Middle frontal gyrus (tissue), 1 donor: ENCODE results near the gene ERBB2.
A peak's percentile ranks its signal among the peaks of the same experiment; 100 is the strongest.
"Not testable (repeated sequence)": the region's sequence is repeated elsewhere in the genome, so short reads cannot be mapped to it uniquely, and the experiment has no call there.

ENCODE experiments used
- DNase-seq: peaks from one replicate; pipeline ENCODE4 v3.0.0-alpha.2; 2015; ENCODE audit warnings: low spot score; ENCODE audit errors: extremely low spot score

Gene ERBB2

DNA sequence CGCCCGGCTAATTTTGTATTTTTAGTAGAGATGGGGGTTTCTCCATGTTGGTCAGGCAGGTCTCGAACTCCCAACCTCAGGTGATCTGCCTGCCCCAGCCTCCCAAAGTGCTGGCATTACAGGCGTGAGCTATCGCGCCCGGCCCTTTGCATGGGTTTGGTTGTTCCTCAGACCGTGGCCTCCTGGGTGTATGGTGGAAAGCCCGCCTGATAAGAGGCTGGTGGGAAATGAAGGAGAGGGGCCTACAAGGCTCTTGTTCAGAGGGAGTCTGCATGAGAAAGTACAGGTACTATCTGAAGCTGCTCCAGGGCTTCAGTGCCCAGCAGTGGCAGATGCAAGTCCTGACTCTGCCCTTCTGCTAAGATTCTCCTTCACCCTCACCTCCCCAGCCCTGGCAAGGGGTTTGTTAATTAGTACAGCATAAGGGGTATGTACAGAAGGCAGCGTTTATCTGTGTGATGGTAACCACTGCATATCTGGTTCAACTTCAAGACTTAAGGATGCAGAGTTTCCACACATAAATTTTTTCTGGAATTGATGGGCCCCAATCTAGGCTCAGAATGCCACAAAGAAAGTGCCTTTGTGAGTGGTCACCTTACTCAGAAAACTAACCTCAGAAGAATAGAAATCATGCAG lies 62.1 kb downstream of the ERBB2 start:
- DNase-seq = no peak

DNA sequence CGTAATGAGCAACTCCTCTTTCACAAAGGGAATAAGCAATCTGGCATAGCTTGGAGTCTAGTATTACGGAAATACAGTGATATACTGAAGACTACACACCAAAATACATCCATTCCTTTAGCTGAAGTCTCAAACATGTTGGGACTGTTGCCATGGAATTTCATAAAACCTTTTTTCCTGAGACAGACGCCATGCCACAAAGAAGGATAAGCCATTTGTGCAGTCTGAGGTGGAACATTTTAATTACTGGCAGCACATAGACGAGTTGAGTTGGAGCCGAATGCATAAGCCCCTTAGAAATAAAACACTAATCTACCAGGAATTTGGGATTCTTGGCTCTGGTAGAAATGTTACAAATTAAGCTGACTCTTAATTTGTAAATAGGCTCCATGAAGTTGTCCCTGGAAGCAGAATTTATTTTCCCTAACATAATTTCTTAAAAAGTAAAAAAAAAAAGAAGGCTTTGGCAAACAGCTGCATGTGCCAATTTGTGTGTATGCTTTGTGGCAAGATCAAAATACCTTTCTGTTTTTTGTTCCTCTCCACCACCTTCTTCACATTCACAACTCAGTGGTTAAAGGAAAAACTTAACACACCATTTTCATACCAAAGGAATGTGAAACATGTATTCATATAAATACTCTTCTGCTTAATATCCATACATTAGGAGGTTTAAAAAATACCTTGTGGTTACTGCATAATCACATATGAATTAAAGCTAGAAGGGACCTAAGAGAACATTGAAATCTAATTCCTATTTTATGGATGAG lies 63.4 kb downstream of the ERBB2 start:
- no peak for DNase-seq

DNA sequence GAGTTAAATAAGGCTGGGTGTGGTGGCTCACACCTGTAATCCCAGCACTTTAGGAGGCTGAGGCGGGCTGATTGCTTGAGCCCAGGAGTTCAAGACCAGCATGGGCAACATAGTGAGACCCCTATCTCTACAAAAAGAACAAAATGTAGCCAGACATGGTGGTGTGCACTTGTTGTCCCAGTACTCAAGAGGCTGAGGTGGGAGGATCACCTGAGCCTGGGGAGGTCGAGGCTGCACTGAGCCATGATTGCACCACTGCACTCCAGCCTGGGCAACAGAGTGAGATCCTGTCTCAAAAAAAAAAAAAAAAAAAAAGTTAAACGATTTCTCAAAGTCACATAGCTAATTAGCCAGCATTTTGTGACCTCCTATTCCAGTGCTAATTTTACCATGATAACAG lies 64.3 kb downstream of the ERBB2 start:
- not testable (repeated sequence) for DNase-seq

DNA sequence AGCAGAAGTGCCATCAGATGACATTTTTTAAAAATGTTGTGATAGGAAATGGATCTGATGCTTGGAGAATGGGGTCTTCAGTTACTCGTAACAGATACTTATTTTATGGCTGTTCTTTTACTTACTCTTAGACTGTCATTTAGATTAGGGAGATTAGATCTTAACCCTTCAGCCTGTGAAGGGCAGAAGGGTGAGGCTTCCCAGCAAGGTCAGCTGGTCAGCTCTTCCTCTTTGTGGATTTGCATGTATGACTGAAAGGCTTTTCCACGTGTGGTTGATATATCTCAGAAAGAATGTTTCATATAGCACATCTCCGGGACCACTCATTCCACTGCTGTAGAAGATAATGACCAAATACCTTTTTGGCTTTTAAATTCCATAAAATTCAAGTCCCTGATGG lies 65.3 kb downstream of the ERBB2 start:
- DNase-seq = no peak

DNA sequence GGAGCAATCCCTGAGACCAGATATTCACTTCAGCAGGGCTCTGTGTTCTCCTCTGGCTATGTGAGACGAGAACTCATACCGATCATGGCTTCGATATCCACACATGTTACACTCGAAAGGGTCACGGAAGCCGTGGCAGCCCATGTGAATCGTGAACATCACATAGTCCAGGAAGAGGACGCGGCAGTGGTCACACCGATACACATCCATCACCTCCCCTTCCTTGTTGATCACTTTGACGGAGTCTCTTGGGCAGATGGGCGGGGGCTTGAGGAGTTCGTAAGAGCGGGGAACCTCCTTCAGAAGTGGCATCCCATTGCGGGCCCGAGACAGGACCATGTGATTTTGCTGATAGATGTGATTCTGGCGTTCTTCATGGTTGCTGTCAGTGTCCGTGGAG lies 65.9 kb downstream of the ERBB2 start:
- DNase-seq = no peak

DNA sequence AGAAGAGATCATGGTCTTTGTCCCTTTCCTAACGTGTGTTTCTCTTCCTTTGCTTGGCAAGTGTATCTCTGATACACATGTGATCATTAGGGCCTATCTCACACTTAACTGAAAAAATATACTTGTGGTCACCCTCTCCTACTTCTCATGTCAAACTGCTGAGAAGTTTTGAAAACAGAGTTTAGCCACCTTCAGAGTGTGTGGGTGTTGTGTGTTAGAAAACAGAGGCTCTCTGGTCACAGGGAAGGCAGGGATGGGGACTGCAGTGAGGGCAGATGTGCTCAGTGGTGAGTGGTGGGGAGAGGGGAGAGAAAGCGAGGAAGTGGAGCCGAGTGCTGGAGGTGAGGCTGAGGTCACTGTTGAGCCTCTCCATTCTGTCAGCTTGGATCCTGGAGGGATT lies 67.3 kb downstream of the ERBB2 start:
- no peak for DNase-seq

DNA sequence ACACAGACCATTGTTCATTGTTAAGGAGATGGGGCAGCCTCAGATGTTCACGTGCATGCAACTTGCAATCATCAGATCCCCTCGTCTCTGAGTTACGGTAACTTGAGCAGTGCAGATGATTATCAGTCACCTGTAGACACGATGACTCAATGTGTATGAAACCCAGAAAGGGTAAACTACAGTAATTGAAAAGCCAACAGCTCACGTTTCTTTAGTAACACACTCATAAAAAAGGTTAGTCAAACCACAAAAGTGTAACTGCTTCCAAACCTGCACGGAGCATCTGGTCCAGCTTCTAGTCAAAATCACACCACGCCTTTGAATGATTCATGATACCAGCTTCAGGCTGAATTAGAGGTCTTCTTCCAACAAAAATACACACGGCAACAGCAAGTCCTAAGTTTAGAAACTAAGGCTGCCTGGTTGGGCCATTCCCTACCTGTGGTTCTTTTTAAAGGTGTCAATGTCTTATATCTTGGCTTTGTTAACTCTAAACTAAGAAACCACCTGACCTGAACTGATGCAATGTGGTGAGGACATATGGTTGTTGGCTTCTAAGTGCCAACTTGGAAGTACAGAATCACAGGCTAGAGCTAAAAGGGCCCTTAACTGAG lies 70.2 kb downstream of the ERBB2 start:
- DNase-seq = no peak

DNA sequence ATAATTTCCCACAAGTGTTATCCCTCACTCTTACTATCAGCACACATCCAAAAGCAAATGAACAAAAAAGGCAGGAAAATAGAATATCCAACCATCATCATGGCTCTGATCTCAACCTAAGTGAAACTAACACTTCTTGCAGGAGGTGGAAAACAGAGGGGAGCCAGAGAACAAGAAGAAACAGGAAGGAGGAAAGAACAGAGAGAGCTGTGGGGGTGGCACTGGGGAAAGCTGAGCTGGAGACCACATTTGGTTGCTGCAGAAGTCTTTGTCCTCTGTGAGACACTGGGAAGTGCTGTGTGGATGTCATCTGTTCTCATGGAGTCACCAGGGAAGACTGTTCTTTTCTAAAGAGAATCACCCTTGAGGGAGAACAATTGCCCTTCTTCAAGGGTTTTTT lies 72.6 kb downstream of the ERBB2 start:
- DNase-seq = peak; percentile 20

DNA sequence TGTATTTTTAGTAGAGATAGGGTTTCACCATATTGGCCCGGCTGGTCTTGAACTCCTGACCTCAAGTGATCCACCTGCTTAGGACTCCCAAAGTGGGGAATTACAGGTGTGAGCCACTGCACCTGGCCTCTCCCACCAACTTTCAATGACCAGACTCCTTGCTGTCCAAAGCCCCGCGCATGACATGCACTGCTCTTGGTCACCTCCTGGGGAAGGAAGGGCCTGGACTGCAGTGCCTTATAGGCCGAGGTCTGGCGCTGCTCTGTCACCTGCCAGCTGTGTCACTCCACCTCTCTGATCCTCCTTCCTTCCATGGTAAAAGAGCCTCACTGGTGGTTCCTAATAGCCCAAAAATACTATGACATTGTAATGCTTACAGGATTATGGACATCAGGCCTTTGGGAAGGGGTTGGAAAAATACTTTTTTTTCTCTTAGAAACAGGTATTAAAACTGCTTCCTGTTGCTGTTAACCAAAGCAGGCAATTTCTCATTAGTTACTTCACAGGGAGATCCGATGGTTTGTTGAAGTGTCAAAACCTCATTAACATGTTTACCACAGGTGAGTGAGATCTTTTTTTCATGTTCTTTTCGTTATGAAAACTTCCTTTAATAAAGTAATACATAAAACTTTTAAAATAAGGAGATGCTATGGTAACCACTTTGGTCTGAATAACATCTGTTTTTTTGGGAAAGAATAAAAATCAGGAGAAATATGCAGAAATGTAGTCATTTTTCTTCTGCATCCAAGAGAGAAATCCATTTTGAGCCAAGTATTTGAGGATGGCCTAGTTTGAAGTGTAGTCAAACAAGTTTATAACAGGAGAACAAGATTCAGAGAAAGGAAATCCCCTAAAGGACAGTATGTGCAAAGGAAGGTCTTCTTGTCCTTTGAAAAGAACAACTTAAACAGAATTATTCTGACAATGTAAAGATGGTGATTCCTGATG lies 73.4 kb downstream of the ERBB2 start:
- DNase-seq = no peak

DNA sequence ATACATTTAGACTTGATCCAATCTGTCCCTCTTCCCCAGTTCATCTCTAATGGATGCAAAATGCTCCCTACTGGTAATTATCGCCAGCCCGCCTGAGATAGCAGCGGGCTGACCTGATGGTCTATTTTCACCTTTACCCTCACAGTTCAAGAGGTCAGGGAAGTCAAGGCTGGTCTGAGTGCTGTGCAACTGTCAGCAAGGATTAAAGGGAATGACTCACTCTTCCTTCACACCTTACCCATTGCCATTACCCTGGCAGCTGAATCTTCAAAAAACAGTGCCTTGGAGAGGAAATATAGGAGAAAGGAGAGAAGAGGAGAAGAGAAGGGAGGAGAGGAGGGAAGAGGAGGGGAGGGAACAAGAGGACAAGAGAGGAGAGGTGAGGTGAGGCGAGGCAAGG lies 74.2 kb downstream of the ERBB2 start:
- no peak for DNase-seq

DNA sequence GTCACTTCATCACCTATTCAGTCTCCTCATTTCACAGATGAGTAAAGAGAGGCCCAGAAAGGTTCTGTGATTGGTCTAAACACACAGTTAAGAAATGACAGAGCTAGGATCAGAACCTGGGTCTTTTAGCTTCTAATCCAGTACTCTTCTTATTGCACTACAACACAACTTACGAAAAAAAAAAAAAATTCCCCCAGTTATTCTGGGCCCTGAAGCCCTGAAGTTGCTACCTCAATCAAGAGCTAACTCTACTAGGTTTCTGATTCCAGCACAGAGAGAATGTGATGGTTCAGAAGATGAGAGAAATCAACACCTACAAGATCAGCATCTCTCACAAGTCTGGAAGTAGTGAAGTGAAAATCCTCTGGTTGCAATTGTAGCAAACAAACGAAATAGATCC lies 75.2 kb downstream of the ERBB2 start:
- DNase-seq = no peak

DNA sequence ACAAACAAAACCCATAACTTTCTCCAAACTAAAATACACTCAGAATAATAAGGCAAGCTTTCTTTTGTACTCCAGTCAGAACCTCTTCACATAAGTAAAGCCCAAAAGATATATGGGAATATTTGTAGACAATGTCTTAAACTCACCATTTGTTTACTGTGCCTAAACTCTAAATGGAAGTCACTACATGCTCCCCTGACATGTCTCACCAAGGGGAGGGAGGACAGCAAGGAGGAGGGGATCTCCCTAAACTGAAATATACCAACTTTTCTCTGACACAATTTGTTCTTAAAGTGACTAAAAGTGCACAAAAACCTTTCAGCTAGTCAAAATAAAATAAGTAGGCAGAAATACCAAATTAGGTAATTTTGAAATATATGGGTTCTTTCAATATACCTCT lies 76.4 kb downstream of the ERBB2 start:
- no peak for DNase-seq

DNA sequence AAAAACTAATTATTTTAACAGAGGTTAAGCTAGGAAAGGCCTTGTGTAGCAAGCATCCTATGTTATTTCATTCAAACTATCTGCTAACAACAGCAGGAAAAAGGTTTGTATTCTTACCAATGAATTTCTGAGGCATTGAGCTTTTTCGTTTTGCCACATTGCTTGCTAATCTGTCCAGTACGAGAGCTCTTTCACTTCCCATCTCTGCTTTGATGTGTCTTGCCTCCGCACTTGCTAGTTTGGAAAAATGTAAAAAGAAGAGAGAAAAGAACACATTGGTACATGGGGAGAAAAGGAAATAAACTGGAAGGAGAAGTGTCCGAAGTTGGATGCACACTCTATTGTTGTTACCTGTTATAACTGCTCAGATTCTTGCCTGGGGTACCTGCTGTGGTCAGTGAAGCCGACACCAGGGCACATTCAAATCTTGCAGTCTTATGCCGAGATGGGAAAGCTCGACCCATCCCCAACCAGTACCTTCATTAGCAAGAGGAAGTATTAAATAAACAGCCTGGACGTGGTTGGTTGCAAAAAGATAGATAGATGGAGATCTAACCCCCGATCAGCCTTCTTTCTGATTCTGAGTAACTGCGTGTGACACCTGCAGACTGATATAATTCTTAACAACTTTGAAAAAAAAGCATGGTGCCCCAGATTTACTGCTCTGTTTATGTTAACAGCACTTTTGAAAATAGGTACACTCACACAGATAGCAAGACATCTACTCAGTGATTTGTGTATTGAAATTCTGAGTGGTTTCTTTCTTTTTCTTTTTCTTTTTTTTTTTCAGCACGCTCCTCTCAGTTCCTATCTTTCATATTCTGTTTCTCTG lies 77.9 kb downstream of the ERBB2 start:
- no peak for DNase-seq
